B cell (primary cell): Measurements from ENCODE around the gene MCTP1. TPM values are rescaled to one million over a fixed set of nuclear protein-coding genes. Genes with fewer than 3 reads are reported as not detected.

Experiments used
- ATAC-seq: fragments of 200-7000 bp; cut with Tn5 transposase; one replicate; pipeline ENCODE4 v1.10.0; 2021; ENCODE audit warnings: low read depth, mild to moderate bottlenecking, moderate number of reproducible peaks, moderate library complexity
- CTCF ChIA-PET: fragments of 350-600 bp; sonication (Branson Sonifier 250); formaldehyde crosslinking; loops from one replicate; lab custom pipeline; 2021; ENCODE audit warnings: antibody characterized with exemption, inconsistent platforms; lab: Charles Lee
- POLR2A ChIA-PET: fragments of 350-600 bp; sonication (Branson Sonifier 250); formaldehyde crosslinking; loops from one replicate; lab custom pipeline; 2021; ENCODE audit warnings: antibody characterized with exemption; lab: Charles Lee
- DNase-seq: peaks from one replicate; pipeline ENCODE4 v3.0.0; 2013
- H2AFZ ChIP-seq: 2 replicates; pipeline ENCODE4 v1.6.1; 2012; ENCODE audit warnings: mild to moderate bottlenecking, low read depth, low read length; ENCODE audit not compliant: insufficient read depth, poor library complexity, severe bottlenecking
- H3K27ac ChIP-seq, 2 donors: 1 replicate in 1 of 2; 2 replicates in 1 of 2; pipeline ENCODE4 v1.5.1; 2012 to 2013; ENCODE audit warnings: low read length in 2 of 2, mild to moderate bottlenecking in 2 of 2, moderate library complexity in 1 of 2
- H3K27me3 ChIP-seq, 4 experiments: fragments of 200-600 bp in 1 of 4; sonication (generic) in 1 of 4; replicated peaks in 1 of 4; 1 replicate in 2 of 4; 2 replicates in 2 of 4; pipeline versions ENCODE4 v1.6.1 to v1.7.0; 2013 to 2016; ENCODE audit warnings: low read length in 3 of 4, mild to moderate bottlenecking in 2 of 4, mixed read lengths in 1 of 4, moderate library complexity in 1 of 4; ENCODE audit not compliant: insufficient read depth in 4 of 4, control insufficient read depth in 3 of 4; ENCODE audit errors: control extremely low read depth in 1 of 4
- H3K36me3 ChIP-seq, 2 experiments: replicated peaks in 1 of 2; 1 replicate in 1 of 2; 2 replicates in 1 of 2; pipeline versions ENCODE4 v1.6.1 to v1.7.1; 2013; ENCODE audit warnings: low read length in 1 of 2; ENCODE audit not compliant: insufficient read depth in 2 of 2, control insufficient read depth in 1 of 2; ENCODE audit errors: control extremely low read depth in 1 of 2, extremely low read depth in 1 of 2
- H3K4me1 ChIP-seq, 2 donors: fragments of 200-600 bp in 1 of 2; sonication (generic) in 1 of 2; 1 replicate in 1 of 2; 2 replicates in 1 of 2; pipeline versions ENCODE4 v1.5.1 to v1.6.1; 2013 to 2017; ENCODE audit warnings: low read length in 2 of 2; ENCODE audit not compliant: control insufficient read depth in 2 of 2, insufficient read depth in 2 of 2
- H3K4me2 ChIP-seq: replicated peaks from 2 replicates; pipeline ENCODE3; 2012; ENCODE audit warnings: mild to moderate bottlenecking, low read depth, low read length; ENCODE audit not compliant: poor library complexity, severe bottlenecking
- H3K4me3 ChIP-seq, 5 experiments: fragments of 200-600 bp in 1 of 5; sonication (generic) in 1 of 5; 1 replicate in 3 of 5; 2 replicates in 2 of 5; pipeline versions ENCODE4 v1.5.1 to v1.7.0; 2011 to 2016; ENCODE audit warnings: low read length in 4 of 5, mild to moderate bottlenecking in 4 of 5, low read depth in 2 of 5, control low read depth in 1 of 5, moderate library complexity in 1 of 5; ENCODE audit not compliant: insufficient read depth in 1 of 5; ENCODE audit errors: control extremely low read depth in 1 of 5, extremely low read depth in 1 of 5
- H3K79me2 ChIP-seq: fragments of 200-600 bp; sonication (generic); one replicate; pipeline ENCODE4 v1.6.0; 2016; ENCODE audit warnings: low read length; ENCODE audit not compliant: control insufficient read depth, insufficient read depth
- H3K9ac ChIP-seq: fragments of 200-600 bp; sonication (generic); 2 replicates; pipeline ENCODE4 v1.6.1; 2017; ENCODE audit warnings: mild to moderate bottlenecking, low read length, moderate library complexity
- H3K9me3 ChIP-seq, 3 donors: one replicate each; pipeline versions ENCODE4 v1.6.1 to v1.7.1; 2013; ENCODE audit warnings: low read length in 2 of 3; ENCODE audit not compliant: control insufficient read depth in 2 of 3, insufficient read depth in 1 of 3; ENCODE audit errors: control extremely low read depth in 1 of 3
- H4K20me1 ChIP-seq: 2 replicates; pipeline ENCODE4 v1.6.0; 2012; ENCODE audit warnings: mild to moderate bottlenecking, low read length; ENCODE audit not compliant: insufficient read depth, control insufficient read depth, poor library complexity, severe bottlenecking
- H3K27ac Mint-ChIP-seq: one replicate; pipeline ENCODE4 v1.8.0; 2021; ENCODE audit warnings: mixed read lengths
- H3K27me3 Mint-ChIP-seq: one replicate; pipeline ENCODE4 v1.8.0; 2021; ENCODE audit warnings: mixed read lengths
- H3K4me1 Mint-ChIP-seq: one replicate; pipeline ENCODE4 v1.8.0; 2021; ENCODE audit warnings: mixed read lengths
- H3K4me3 Mint-ChIP-seq: one replicate; pipeline ENCODE4 v1.8.0; 2021; ENCODE audit warnings: mixed read lengths
- H3K9me3 Mint-ChIP-seq: one replicate; pipeline ENCODE4 v1.8.0; 2022; ENCODE audit warnings: mixed read lengths; ENCODE audit not compliant: insufficient read depth
- EZH2 ChIP-seq: IDR thresholded peaks from 2 replicates; pipeline ENCODE4 v1.6.1; 2012; ENCODE audit warnings: borderline replicate concordance, low read depth, mild to moderate bottlenecking, moderate library complexity, low read length; ENCODE audit not compliant: insufficient read depth, poor library complexity, severe bottlenecking
- WGBS: methylation state at CpG from one replicate; pipeline ENCODE4 v1.1.5; 2013; ENCODE audit warnings: missing lambda C conversion rate; ENCODE audit not compliant: insufficient coverage; 5-methylcytosine and 5-hydroxymethylcytosine counted together
- intact Hi-C: fragments of 100-400 bp; cut with micrococcal nuclease; formaldehyde crosslinking; loops from one replicate; pipeline ENCODE4 v1.10.0; 2022
- polyA plus RNA-seq: library from polyadenylated mRNA; depleted of rRNA; stranded (reverse); fragments of >200 nt; gene quantifications from 2 replicates; pipeline ENCODE4 v1.2.3, GENCODE V29; 2012
- total RNA-seq, 2 donors: library from RNA; stranded (reverse); fragments of 120-200 nt in 1 of 2; gene quantifications; 1 replicate in 1 of 2; 2 replicates in 1 of 2; pipeline versions ENCODE4 v1.2.3 to v1.2.4, GENCODE V29; 2013 to 2022
- TF ChIP-seq, protein P1 (sequence below): fragments of 200-600 bp; IDR thresholded peaks from one replicate; pipeline ENCODE4 v1.8.0; 2022; ENCODE audit warnings: antibody characterized with exemption, mild to moderate bottlenecking

MCTP1 gene
- total and polyA plus RNA-seq, 2 donors (not counting 1 experiment from before 2014, with no cell fraction given): 0.42 to 2.5 TPM

- no peak overlapping the region for H3K4me2 ChIP-seq
- intact Hi-C loops: no loop called here
- H3K9ac ChIP-seq: no peak overlapping the region
- Mint-ChIP-seq H3K9me3 (no peaks in the 10 kb centered on the region), H3K4me3 (no peak overlapping the region), H3K27me3 (peaks cover 6% of the 10 kb centered on the region), H3K27ac (no peak overlapping the region), H3K4me1 (peaks cover 7% of the 10 kb centered on the region)
- no peak for TF ChIP-seq EZH2
- TF ChIP-seq, protein P1, sequence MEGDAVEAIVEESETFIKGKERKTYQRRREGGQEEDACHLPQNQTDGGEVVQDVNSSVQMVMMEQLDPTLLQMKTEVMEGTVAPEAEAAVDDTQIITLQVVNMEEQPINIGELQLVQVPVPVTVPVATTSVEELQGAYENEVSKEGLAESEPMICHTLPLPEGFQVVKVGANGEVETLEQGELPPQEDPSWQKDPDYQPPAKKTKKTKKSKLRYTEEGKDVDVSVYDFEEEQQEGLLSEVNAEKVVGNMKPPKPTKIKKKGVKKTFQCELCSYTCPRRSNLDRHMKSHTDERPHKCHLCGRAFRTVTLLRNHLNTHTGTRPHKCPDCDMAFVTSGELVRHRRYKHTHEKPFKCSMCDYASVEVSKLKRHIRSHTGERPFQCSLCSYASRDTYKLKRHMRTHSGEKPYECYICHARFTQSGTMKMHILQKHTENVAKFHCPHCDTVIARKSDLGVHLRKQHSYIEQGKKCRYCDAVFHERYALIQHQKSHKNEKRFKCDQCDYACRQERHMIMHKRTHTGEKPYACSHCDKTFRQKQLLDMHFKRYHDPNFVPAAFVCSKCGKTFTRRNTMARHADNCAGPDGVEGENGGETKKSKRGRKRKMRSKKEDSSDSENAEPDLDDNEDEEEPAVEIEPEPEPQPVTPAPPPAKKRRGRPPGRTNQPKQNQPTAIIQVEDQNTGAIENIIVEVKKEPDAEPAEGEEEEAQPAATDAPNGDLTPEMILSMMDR: no peak
- no peak overlapping the region for H3K4me3 ChIP-seq
- DNase-seq (no peak), ATAC-seq (no peak)
- H3K36me3 ChIP-seq: no peaks in the 10 kb centered on the region
- POLR2A ChIA-PET: no interaction called here
- no peak overlapping the region for H2AFZ ChIP-seq
- CTCF ChIA-PET: no interaction called here
- H3K27ac ChIP-seq: no peak overlapping the region
- H3K9me3 ChIP-seq: no peaks in the 10 kb centered on the region
- no peaks in the 10 kb centered on the region for H4K20me1 ChIP-seq
- H3K4me1 ChIP-seq: peaks cover 0 to 10% of the 10 kb centered on the region in 2 donors
- H3K27me3 ChIP-seq: no peaks in the 10 kb centered on the region
- no peaks in the 10 kb centered on the region for H3K79me2 ChIP-seq
Measured at GRCh38 chr5:95084757-95085156, 200.1 kb downstream of the MCTP1 start.

- H3K36me3 ChIP-seq: no peaks in the 10 kb centered on the region
- H3K9ac ChIP-seq: no peak overlapping the region
- Mint-ChIP-seq H3K27me3 (peaks cover 6% of the 10 kb centered on the region), H3K4me3 (no peak overlapping the region), H3K27ac (no peak overlapping the region), H3K9me3 (no peaks in the 10 kb centered on the region), H3K4me1 (peaks cover 7% of the 10 kb centered on the region)
- H3K4me2 ChIP-seq: no peak overlapping the region
- H3K79me2 ChIP-seq: no peaks in the 10 kb centered on the region
- POLR2A ChIA-PET: no interaction called here
- ATAC-seq (no peak), DNase-seq (no peak)
- H4K20me1 ChIP-seq: no peaks in the 10 kb centered on the region
- CTCF ChIA-PET: no interaction called here
- TF ChIP-seq, protein P1: no peak
- TF ChIP-seq EZH2: no peak
- H2AFZ ChIP-seq: no peak overlapping the region
- H3K9me3 ChIP-seq: no peaks in the 10 kb centered on the region
- H3K27me3 ChIP-seq: no peaks in the 10 kb centered on the region
- no peak overlapping the region for H3K4me3 ChIP-seq
- peaks cover 0 to 10% of the 10 kb centered on the region in 2 donors for H3K4me1 ChIP-seq
- no peak overlapping the region for H3K27ac ChIP-seq
- WGBS: no CpG with 5 or more reads among the region's 3 CpGs
- intact Hi-C loops: no loop called here
Measured at GRCh38 chr5:95083606-95084005, 201.3 kb downstream of the MCTP1 start.
